GM18951 (cell line): Measurements from ENCODE around the gene ADGRL2.

Source experiments
- POLR2A ChIP-seq: IDR thresholded peaks from 4 replicates; pipeline ENCODE4 v1.6.1; 2011; ENCODE audit warnings: mild to moderate bottlenecking; ENCODE audit not compliant: insufficient read length, insufficient read depth; ENCODE audit errors: extremely low read depth
- in situ Hi-C: fragments of 300-500 bp; cut with MboI; formaldehyde crosslinking; loops from one replicate; pipeline ENCODE4 v1.12.0; 2022; ENCODE audit warnings: low sequenced_read_pairs, mixed read lengths, inconsistent platforms; ENCODE audit not compliant: unreplicated experiment

The ADGRL2 gene

GRCh38 chr1:81974883-81975555 lies 174.3 kb downstream of the ADGRL2 start:
- TF ChIP-seq POLR2A = no peak
- in situ Hi-C loops = no loop called here

GRCh38 chr1:81976539-81976938 lies 175.8 kb downstream of the ADGRL2 start:
- in situ Hi-C loops = no loop called here
- no peak for TF ChIP-seq POLR2A

GRCh38 chr1:81978945-81979344 lies 178.2 kb downstream of the ADGRL2 start:
- TF ChIP-seq POLR2A = no peak
- in situ Hi-C loops = no loop called here

GRCh38 chr1:81982523-81982922 lies 181.8 kb downstream of the ADGRL2 start:
- in situ Hi-C loops = no loop called here
- TF ChIP-seq POLR2A = no peak

GRCh38 chr1:81989524-81989923 lies 188.8 kb downstream of the ADGRL2 start:
- in situ Hi-C loops = no loop called here
- no peak for TF ChIP-seq POLR2A

- TF ChIP-seq POLR2A = no peak
- in situ Hi-C loops = no loop called here
Measured at GRCh38 chr1:81990241-81990640, 189.5 kb downstream of the ADGRL2 start.

GRCh38 chr1:81998165-81998564 lies 197.4 kb downstream of the ADGRL2 start:
- in situ Hi-C loops = no loop called here
- no peak for TF ChIP-seq POLR2A

- in situ Hi-C loops = no loop called here
- TF ChIP-seq POLR2A = no peak
Measured at GRCh38 chr1:81999364-81999763, 198.6 kb downstream of the ADGRL2 start.

GRCh38 chr1:82000221-82000620 lies 199.5 kb downstream of the ADGRL2 start:
- in situ Hi-C loops = no loop called here
- no peak for TF ChIP-seq POLR2A

GRCh38 chr1:82001345-82001744 lies 200.6 kb downstream of the ADGRL2 start:
- no peak for TF ChIP-seq POLR2A
- in situ Hi-C loops = no loop called here

GRCh38 chr1:82007804-82008203 lies 207.1 kb downstream of the ADGRL2 start:
- TF ChIP-seq POLR2A = no peak
- in situ Hi-C loops = no loop called here

- TF ChIP-seq POLR2A = no peak
- in situ Hi-C loops = no loop called here
Measured at GRCh38 chr1:82013702-82014101, 213.0 kb downstream of the ADGRL2 start.

- no peak for TF ChIP-seq POLR2A
- in situ Hi-C loops = no loop called here
Measured at GRCh38 chr1:82015444-82015843, 214.7 kb downstream of the ADGRL2 start.

GRCh38 chr1:82018319-82018718 lies 217.6 kb downstream of the ADGRL2 start:
- in situ Hi-C loops = no loop called here
- TF ChIP-seq POLR2A = no peak

- no peak for TF ChIP-seq POLR2A
- in situ Hi-C loops = no loop called here
Measured at GRCh38 chr1:82019508-82019907, 218.8 kb downstream of the ADGRL2 start.
